ENCODE results near the gene YARS1.

YARS1 gene

DNA sequence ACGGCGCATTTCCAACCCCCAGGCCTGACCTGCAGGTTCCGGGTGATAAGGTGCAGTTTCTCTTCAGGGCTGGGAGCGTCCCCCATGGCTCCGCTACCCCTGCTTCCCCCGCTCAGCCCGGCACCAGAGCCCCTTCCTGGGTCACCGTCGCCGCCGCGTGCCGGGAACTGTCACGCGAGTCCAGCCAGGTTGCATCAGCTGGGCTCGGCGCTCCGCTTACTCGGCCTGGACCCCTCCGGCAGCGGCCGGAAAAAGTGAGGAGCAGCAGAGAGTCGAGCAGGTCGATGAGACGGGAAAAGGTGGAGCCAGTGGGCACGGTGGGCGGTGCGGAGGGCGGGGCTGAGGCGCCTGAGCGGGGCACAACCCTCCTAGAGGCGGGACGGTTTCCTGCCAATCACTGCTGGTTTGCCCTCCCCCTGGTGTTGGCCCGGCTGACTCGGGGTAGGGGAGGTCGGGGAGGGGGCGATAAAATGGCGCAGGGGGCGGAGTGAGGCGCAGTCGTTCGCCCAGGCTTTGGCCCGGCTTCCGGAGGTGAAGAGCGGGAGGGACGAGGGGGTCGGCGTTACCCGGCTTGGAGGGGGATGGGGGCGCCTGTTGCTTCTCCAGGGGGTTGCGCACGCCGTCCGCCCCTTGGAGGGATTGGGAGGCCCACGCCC, at the start of gene YARS1, which contains the start of gene S100PBP:
Gene YARS1, minus strand, starts transcription at position 200 of the 656 bp plus-strand sequence. Its CDS starts 114 bp downstream, at position 86.
Gene S100PBP, plus strand, starts transcription at position 495 of the 656 bp plus-strand sequence. CDS start 8,447 bp downstream, outside the sequence.
- peak; percentile 94 for DNase-seq

DNA sequence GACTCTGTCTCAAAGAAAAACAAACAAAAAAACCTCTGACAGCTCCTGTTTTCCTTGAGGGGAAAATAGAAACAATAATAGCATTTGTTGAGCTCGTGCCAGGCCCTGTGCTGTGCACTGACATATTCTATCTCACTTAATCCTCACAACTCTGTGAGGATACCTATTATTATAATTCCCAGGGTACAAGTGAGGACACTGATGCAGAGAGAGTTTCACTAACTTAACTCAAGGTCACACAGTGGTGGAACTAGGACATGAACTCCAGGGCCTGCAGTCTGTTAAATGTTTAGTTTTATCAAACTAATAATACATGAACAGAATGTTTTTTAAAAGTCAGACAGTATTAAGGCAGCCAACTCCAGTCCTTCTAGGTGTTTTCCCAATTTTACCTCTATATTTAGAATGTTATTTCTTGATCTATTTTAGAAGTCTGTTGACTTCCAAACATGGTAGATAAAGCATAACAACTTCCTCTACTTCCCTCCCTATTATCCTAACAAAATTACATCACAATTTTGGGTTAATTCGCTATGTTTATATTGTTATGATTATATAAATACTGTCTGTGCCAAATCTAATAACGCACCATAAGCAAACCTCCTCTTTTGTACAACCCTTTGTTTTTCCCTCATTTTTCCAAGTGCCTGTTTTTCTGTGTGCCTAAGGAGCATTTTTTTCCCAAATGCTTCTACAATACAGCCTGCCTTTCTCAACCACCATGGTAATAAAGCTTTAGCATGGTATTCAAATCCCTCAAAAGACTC, 48.7 kb upstream of the YARS1 start:
- no peak for DNase-seq

DNA sequence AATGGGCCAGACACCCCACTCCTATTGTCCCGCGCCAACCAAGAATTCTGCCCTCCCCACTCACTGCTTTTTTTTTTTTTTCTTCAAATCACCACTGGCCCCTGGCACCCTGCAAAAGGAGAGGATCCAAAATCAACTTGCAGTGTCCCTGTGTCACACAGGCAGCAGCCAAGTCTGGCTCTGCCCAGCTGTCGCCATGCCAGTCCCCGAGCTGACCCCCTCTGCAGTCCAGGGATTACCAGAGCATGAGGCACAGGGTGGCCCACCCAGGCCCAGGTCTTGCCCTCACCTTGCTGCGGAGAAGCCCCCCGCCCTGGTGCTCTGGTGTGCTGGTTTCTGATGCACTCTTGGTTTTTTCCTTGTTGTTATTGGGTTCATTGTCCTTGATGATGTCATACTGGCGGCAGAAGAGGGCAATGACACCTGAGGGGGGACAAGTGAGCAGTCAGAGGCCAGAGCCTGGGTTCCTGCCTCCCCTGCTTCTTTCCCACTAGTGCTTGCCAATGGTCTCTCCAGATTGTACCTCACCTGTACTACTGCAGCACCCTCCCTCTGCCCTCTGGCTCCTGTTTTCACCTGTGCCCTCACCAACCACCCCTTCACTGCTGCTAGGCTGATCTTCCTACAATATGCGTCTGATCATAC, 47.3 kb upstream of the YARS1 start:
- DNase-seq: no peak

DNA sequence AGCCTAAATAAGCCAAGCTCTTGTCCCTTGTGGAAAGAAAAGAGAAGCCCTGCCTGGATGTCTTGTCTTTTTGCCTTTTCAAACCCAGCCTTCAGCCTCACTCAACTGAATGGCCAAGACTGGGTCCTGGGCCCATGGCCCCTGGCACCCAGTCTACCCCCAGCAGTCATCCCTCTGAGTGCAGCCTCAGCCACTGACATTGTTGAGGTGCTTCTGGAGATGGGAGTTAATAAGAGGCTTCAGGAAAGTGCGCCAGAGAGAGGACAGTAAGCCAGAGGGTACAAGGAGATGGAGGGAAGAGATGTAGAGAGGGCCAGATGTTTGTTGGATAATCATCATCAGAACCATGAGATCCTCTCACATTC, 46.7 kb upstream of the YARS1 start:
- DNase-seq: no peak

DNA sequence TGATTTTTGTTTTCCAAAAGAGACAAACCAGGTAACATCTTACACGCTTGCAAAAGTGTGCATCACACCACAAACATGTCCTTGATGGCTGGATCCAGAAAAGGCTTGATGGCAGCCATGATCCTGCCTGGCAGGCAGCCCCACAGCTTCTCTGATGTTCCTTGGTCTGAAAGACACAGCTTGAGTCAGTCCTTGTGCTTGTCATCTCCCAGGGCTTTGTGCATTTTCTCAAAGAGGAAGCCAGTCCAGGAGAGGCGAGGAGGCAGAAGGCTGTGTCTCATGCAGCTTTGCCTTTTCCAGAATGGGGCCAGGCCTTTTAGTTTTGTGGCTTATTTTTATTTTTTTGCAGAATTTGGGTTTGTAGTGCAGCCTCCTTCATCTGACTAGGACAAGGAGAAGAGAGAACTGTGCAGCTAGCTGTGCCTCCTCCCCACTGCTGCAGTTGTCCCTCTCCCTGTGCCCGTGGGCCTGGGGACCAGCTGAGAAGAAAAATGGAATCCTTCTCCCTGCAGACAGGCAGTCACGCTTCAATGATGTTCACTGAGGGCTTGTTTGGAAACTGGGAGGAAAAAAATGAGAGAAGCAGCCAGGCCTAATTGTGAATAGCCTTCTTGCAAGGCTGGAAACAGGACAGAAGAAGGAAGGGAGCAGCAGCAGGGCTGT, 46.2 kb upstream of the YARS1 start:
- DNase-seq: no peak

DNA sequence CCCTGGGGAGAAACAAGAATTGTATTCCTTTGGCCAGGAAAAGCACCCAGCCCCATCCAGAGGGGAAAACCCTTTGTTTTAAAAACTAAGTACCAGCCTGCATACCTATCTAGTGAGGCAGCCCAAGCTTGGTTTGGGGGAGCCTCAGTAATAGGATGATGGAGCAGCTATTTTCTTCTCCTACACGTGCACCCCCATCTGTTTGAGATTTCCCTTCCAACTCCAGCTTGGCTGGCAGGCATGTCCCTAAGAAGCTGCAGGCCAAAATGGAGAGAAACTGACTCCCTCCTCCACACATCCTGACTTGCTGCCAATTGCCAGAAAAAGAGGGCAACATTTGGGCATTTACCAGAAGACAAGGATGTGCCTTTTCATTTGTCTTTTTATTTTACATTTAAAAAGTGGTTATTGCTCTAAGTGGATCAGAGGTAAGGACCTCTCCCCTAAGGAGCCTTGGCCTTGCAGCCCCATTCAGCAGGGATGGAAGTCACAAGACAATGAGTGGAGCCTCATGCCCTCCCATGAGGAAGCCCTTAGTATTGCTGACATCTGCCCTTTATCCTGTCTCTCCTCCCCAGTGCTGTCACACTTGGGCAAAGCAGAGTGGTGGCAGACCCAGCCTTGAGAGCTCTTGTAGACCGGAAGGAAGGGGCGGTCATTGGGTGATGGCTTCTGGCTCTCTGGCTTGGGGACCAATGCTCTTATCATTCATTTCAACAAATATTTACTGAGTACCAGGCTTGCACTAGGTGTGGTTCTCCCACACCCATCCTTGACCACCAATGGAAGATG, 44.9 kb upstream of the YARS1 start:
- no peak for DNase-seq

DNA sequence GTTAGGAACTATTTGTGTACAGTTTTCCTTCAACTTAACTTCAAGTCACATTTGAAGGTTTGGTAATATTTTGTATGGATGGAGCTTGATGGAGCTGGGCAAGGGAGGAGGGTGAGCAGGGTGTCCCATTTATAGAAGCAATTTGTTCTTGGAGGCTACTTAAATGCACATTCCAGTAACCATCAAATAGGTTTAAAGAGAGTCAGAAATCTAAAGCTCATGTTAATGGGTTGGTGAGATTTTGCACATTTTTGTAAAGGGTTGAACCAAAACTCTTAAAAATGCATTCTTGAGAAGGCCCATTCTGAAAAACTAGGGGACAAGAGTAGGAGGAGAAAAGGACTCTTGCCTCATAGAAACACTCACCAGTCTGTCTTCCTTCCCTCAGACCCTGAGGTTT, 43.4 kb upstream of the YARS1 start:
- DNase-seq: no peak

DNA sequence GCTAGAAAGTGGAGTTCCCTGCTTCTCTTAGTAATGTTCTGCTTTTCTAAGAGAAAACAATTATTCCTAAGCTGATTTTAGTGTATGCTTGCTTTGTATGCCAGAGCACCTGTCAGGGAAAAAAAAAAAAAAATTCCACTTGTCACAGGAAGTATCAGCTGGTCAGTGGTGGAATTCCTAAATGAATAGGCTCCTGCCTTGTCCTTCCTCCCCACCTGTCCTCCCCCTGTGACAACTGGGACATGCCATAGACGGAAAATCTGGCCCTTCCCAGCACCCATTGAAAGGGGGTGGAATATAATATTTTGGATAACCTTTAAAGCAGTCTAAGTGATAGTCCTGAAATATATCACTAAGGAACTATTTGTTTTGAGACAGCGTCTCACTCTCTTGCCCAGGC, 42.8 kb upstream of the YARS1 start:
- no peak for DNase-seq

DNA sequence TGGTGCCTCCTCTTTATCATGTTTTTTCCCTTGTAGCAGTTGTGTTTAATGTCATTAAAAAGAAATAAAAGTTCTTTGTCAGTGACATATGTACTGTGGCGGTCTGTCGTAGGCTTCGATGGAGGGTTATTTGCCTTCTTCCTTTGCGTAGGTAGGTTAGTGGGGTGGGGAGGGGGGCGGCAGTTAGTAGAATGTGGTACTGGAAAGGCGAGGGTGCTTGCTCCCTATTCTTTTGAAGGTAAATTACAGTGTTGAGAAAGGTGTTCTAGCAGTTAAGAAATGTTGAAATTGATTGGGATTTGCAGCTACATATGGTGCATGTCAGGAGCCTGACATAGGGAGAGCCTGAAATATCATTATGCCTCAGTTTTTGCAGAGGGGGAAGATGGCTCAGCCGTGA, 41.6 kb upstream of the YARS1 start:
- DNase-seq: no peak

DNA sequence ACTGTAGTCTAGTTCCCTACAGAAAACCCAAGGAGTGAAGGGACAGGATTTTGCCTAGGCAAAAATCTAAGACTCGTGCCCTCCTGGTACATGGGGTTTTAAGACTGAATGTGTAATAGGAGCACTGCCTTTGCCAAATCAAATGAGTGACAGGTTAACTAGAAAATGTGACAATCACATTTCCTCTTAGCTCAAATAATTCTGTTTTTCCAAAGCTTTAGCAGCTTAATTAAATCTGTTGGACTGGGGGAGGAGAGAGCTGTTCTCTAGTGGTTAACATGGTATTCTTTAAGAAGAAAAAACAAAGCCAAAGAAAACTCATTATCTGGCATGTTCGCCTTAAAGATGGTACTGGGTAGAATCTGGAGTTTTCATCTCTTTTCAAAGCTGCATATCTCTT, 41.0 kb upstream of the YARS1 start:
- no peak for DNase-seq

DNA sequence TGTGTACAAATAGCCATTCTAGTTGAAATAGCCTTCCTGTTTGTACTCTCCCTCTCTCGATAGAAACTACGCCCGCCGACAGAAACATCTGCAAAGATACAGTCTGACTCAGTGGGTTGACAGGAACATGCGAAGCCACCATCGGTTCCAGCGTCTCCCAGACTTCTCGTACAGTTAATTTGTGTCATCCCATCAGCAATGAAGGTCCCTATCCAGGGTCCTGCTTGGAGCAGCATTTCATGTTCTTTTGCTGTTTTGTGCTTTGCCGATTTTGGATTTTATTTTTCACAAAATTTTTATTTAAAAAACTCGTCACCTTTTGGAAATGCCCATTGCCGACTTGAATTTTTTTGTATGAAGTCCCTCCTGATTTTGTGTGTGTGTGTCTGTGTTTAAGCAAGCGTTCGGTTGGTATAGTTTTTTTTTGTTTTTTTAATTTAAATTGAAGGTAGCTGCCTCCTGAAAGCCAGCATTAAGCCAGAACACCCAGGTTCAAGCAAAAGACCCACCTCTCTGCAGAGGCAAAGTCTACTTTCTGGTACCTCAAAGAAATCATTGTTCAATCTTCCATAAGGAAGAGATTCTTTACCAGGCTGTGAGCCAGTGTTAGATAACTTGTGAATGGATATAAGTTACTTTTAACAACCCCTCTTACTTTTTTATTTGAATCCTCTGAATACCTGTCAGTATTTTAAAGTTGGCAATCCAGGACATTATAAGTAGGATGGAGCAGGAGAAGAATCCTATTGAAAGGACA, 38.9 kb upstream of the YARS1 start:
- no peak for DNase-seq

DNA sequence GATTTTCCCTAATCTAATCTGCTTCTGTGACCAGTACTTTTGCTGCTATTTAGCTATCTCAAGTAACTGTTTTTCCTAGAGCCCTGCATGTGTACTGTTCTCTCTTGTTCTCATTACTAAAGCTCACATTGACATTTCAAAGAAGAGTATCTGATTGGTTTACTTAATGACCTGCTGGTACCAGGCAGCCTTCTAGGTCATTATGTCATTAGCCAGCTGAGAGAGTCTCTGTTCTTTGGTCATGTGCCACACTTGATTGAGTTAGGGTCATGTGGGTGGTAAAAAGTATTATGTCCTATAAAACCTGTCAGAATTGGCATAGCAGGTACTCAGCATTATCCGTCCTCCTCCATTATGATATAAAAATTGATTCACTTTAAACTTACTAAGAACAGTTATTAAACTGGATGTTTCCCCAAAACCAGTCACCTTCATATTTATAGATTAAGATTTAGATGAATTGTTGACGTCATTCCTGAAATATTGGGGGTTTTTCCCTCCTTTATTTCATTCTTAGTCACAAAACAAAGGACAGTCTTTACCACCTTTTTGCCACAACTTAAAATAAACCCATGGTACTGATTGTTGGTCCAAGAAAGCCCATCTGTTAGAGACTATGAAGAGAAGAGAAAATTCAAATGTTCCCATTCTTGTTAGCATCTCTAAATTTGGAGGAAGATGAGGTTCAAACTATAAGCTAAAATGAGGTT, 31.4 kb upstream of the YARS1 start:
- DNase-seq: no peak

DNA sequence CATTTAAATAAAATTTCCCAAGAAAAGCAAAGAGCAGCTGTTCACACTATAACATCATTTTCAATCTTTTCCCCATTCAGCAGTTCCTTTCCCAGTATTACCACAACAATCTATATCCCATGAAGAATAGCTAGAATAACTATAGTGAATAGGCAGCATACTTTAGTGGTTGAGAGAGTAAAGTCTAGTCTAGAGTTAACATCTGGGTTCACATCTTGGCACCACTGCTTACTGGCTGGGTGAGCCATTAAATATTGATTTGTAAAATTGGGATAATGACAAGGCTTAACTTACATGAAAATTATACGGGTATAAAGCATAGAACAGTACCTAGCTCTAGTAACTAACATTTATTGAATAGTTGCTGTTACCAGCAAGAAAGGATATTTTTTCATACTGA, 14.7 kb upstream of the YARS1 start:
- DNase-seq: no peak

DNA sequence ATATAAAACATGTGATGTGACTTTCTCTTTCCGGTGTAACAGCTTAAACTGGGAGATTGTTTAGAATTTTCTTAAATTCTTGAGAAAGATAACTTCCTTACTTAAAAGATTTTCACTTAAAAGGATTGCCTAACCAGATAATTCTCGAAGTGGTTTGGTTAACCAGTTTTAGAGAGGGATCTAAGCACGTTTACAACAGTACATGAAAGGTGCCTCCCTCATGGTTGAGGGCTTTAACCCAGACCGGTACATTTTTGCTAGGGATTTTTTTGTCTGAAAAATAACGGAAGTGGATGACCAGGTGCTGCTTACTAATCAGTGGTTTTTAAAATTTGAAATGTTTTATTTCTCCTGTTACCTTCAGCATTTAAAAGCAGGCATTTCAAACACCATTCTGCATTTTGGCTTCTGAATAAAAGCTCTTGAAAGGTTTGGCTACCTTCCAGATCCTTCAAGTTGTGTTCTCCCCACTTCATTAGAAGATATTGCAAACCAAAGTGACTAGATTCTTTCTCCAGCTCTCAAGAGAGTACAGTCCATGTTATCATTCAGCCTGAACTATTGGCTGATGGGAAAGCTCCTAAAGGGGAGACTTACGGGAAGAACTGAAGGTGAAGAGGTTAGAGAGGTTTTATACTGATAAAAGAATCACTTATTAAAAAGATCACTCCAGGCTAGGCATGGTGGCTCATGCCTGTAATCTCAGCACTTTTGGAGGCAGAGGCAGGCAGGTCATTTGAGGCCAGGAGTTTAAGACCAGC, 13.1 kb upstream of the YARS1 start:
- no peak for DNase-seq

DNA sequence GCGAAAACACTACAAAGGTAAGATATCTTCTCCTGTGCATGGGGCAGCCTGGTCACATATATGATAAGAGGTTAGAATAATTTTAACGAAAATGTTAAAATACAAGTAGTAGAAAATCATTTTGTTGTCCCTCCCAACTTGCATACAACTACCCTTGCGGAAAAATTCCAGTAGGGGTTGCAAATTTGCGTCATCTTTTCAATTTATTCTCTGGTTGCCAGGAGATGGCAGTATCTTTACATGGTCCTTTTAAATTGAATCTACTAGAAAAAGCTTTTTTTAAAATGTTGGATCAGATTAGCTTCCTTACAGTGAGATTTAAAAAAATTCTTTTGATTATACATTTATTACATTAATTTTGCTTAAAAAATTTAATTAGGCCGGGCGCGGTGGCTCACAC, 11.2 kb upstream of the YARS1 start:
- DNase-seq: no peak

DNA sequence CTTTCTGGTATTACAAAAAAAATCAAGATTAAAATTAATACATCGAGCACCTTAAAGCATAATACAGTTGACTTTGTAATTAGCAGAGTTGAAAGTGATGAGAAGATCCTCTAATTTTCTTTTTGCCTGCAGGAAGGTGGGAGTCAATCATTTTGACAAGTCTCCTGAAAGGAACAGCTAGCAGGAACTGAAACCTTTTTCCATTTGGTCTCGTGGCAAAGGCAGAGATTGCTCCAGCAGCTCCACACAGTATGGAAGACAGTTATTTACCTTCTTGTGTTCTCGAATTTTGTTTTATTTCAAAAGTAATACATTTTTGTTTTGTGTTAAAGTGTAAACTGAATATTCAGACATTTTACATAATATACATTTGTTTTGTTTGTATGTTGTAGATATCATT, 8.0 kb upstream of the YARS1 start:
- no peak for DNase-seq

DNA sequence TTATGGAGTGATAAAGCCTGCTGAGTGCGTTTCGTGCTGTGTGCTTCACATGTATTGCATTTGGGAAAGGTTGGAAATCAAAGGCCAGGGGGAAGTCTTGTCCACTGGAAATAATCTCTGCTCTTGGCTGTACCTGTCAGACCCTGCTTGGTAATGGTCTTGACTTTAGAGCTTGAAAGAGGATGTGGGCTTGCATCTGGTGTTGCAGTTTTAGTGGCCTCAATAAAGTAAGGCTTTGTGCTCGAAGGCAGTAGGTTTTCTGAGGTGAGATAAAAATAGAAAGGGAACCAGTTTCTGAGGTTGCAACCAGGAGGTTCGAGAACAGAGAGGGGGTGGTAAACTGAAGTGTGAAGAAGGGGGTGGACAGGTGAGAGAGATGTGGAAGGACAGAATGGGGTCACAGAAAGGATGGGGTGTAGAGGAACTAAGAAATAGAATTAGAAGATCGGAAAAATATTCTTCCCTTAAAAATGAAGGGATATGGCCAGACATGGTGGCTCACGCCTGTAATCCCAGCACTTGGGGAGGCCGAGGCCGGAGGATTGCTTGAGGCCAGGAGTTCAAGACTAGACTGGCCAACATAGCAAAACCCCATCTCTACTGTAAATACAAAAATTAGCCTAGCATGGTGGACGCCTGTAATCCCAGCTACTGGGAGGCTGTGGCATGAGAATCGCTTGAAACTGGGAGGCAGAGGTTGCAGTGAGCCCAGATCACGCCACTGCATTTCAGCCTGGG, 1.8 kb upstream of the YARS1 start:
- DNase-seq: no peak

DNA sequence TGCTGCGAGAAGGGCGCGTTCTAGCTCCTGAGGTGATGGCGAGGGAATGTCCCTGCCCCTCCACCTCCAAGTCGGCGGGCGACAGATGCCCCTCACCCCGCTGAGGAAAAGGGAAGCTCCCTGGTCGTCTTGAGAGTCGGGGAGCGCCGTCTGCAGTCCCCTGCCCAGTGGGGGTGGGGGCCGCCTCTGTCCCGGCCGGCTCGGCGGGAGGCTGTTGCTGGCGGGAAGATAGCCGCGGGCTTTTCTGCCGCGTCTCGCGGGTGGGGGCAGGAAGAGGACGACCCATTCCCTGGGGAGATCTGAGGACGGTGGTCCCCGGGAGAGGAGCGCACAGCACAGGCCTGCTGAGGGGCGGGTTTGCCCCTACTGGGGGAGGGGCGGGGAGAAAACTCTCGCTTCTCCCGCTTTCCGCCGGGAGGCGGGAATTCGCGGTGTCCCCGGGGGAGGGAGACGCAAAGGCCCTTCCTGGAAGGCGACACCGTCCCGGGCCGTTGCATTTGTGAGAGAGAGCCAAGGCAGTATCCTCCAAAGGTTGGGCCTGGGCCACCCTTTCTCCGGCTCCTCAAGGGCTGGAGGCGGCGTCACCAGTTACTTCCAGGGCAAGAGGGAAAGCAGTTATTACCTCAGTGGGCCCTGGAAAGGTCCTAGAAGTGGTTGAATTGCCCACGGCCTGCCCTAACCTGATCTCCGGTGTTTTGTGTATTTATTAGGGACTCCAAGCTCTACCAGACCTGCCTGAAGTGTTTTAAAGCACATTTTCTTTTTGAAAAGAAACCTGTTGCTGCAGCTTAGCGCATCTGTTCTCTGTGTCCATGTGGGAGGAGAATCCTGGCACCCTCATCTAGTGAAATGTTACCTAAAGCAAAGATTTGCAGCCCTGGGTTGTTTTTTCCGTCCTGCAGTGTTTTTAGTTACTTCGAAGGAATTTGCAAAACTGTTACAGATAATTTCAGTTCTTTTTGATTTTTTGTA, 943 bp upstream of the YARS1 start:
- DNase-seq: peak; percentile 10
